ENCODE results near the gene ADAMTS3.

DNA sequence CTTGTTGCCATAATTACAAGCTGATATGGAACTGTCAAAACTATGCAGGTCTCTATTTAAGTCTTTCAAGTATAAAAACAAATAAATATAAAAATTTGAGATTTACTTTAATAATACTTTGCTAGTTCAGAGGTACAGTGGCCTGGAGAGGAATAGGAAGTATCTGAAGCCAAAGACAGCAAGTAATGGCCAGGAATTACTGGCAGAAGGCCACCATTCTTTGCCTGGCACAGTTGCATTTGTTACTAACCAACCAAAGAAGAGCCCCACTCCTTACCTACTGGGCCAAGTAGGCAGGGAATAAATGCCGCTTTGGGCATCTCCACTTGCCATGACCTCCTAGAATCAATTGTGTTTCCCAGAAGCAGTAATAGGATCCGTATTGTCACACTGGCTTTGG lies 13.8 kb upstream of the ADAMTS3 start:
- TF ChIP-seq, protein P1, sequence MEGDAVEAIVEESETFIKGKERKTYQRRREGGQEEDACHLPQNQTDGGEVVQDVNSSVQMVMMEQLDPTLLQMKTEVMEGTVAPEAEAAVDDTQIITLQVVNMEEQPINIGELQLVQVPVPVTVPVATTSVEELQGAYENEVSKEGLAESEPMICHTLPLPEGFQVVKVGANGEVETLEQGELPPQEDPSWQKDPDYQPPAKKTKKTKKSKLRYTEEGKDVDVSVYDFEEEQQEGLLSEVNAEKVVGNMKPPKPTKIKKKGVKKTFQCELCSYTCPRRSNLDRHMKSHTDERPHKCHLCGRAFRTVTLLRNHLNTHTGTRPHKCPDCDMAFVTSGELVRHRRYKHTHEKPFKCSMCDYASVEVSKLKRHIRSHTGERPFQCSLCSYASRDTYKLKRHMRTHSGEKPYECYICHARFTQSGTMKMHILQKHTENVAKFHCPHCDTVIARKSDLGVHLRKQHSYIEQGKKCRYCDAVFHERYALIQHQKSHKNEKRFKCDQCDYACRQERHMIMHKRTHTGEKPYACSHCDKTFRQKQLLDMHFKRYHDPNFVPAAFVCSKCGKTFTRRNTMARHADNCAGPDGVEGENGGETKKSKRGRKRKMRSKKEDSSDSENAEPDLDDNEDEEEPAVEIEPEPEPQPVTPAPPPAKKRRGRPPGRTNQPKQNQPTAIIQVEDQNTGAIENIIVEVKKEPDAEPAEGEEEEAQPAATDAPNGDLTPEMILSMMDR (IDR thresholded peaks at IDR 0.05), result no peak
- TF ChIP-seq SIN3A (IDR thresholded peaks at IDR 0.05; ENCODE audit: borderline replicate concordance, insufficient read depth, low read depth, low read length) (no peak), POLR2AphosphoS5 (IDR thresholded peaks at IDR 0.05; ENCODE audit: low read depth, low read length) (no peak), TCF7L2 (IDR thresholded peaks at IDR 0.05; ENCODE audit: low read depth, low read length) (no peak)
- TF ChIP-seq, protein P2, sequence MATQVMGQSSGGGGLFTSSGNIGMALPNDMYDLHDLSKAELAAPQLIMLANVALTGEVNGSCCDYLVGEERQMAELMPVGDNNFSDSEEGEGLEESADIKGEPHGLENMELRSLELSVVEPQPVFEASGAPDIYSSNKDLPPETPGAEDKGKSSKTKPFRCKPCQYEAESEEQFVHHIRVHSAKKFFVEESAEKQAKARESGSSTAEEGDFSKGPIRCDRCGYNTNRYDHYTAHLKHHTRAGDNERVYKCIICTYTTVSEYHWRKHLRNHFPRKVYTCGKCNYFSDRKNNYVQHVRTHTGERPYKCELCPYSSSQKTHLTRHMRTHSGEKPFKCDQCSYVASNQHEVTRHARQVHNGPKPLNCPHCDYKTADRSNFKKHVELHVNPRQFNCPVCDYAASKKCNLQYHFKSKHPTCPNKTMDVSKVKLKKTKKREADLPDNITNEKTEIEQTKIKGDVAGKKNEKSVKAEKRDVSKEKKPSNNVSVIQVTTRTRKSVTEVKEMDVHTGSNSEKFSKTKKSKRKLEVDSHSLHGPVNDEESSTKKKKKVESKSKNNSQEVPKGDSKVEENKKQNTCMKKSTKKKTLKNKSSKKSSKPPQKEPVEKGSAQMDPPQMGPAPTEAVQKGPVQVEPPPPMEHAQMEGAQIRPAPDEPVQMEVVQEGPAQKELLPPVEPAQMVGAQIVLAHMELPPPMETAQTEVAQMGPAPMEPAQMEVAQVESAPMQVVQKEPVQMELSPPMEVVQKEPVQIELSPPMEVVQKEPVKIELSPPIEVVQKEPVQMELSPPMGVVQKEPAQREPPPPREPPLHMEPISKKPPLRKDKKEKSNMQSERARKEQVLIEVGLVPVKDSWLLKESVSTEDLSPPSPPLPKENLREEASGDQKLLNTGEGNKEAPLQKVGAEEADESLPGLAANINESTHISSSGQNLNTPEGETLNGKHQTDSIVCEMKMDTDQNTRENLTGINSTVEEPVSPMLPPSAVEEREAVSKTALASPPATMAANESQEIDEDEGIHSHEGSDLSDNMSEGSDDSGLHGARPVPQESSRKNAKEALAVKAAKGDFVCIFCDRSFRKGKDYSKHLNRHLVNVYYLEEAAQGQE (IDR thresholded peaks at IDR 0.05; ENCODE audit: insufficient read depth in 1 of 2, low read depth in 2 of 2, low read length in 1 of 2), result no peak

Data from Panc1 (cell line).